HG03060 (cell line): Measurements from ENCODE around the gene SIRT6.
"Not testable (repeated sequence)": the region's sequence is repeated elsewhere in the genome, so short reads cannot be mapped to it uniquely, and the experiment has no call there.

Experiments used
- ATAC-seq: cut with Tn5 transposase; IDR thresholded peaks from one replicate; pipeline ENCODE4 v1.9.1; 2021; ENCODE audit warnings: low read depth, moderate number of reproducible peaks; ENCODE audit not compliant: unreplicated experiment

The SIRT6 gene

DNA sequence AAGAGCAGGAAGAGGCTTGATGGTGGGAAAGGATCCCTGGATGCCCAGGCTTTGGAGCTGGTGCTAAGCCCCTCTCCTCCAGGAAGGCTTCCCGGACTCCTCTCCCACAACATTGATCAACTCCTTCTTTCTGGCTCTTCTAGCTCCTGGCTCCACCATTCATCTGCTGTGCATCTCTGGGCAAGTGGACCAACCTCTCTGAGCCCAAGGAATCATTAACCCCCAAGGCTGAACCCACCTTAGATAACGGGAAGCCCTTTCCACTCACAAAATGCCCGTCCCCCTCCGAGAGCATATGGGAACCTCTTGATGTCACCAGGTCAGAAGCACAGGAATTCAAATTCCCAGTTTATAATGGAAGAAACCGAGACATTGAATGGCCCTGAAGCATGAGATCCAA is 5.2 kb downstream of the SIRT6 start:
- ATAC-seq: no peak

DNA sequence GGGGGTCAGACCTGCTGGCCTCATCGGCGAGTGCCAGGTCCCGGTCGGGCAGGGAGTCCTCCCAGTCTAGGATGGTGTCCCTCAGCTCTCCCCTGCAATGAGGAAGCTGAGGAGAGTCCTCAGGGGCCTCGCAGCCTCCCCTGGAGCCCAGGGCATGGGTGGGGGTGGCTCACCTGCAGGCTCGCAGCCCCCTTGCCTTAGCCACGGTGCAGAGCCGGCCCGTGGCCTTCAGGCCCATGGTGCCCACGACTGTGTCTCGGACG is 6.8 kb downstream of the SIRT6 start:
- ATAC-seq: no peak

DNA sequence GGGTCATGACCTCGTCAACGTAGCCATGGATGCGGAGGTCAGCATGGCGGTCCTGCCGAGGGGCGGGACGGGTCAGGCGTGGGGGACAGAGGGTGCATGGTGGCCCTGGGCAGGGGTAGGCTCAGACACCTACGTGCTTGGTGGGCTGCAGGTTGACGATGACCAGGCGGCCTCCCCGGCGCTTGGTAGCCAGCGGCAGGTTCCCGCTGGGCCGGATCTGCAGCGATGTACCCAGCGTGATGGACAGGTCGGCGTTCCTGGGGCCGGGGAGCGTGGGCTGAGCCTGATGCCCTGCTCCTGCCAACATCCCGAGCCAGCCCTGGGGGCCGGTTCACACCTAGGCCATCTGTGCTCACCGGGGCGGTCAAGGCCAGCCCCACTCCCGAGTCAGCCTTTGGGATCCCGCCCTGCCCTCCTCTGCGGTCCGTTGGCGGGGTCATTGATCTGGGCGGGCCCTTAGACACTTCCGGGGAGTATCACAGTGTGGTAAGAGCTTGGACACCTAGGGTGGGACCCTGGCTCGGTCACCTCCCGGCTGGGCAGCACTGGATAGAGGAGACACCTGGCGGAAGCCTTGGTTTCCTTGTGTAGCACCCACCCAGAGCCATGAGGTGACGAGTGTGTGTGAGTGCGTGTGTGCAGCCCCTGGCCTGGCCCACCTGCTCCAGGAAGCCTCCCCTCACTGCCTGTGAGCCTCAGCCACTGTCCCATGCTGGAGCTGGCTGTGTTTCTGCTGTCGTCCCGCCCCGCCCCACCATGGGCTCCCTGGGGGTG is 7.3 kb downstream of the SIRT6 start:
- ATAC-seq: no peak

DNA sequence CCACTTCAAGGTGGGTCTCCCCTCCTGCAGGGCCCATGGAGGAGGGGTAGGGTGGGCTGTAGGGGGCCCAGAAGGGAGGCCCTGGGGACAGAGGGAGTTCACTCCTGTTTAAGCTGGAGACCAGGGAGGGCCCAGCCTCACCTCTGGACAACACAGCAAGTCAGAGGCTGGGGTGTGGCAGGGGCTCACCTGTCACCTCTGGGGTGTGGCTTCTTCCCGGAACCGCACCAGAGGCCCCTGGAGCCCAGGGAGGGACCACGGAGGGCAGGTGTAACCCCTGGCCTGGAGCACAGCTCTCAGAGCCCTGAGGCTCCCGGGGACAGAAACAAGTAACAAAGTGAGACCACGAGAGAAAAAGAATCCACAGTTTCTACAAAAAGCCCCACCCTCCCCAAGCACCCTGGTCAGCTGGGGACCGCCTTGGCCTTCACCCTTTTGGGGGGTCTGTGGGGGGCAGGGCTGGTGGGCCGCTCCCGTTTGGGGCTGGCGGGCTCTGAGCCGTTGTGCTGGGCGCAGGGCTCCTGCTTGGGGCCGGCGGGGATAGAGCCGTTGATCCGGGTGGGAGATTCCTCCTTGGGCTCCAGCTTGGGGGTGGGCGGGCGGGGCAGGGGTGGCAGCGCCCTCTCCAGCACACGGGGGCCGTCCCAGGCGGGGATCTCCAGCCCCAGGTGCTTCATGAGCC is 8.0 kb downstream of the SIRT6 start:
- ATAC-seq: no peak

DNA sequence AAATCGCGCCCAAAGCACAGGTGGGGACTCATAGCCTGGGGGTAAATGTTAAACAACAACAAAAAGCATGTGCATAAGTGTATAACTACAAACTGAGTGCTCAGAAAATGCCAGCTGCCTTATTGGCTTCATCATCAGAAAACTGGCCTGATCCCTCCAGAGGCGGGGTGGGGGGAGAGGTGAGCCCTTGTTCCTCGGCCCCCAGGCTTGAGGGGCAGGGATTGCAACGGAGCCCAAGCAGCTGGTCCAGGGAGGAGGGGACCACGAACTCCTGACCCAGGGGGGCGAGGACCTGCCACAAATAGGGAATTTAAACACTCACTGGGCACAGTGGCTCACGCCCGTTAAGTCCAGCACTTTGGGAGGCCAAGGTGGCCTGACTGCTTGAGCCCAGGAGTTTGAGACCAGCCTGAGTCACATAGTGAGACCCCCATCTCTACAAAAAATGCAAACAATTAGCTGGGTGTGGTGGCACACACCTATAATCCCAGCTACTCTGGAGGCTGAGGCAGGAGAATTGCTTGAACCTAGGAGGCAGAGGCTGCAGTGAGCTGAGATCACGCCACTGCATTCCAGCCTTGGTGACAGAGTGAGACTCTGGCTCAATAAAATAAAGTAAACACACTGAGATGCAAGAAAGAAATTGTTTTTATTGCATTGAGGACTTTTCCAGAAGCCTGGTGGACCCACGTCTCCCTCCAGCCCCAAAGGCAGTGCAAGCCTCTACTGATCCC is 8.7 kb downstream of the SIRT6 start:
- ATAC-seq: no peak

DNA sequence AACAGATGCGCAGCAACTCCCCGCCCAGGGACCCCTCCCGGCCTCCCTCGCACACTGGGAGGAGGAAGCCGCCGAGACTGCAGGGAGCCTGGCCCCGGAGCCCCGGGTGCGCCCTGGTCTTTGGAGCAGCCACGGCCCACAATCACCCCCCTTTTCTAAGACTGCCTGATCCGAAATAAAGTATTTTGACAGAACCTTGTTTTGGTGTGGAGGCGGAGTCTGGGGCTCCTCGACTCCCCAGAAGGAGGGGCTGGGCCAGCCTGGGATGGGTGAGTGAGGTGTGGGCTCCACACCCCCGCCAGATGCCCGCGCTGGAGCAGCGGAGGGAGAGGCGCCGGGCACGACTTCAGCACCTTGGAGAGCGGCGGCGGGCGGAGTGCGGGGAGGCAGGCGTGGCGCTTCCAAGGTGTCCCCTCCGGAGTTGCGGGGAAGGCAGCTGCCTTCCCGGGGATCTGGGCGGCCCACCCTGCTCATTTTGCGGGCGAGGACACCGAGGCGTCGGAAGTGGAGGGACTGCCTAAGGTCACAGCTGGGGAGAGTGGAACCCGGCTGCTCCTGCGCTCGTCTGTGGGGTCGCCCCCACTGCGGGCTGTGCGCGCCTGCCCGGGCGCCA is 9.4 kb downstream of the SIRT6 start:
- ATAC-seq: no peak

DNA sequence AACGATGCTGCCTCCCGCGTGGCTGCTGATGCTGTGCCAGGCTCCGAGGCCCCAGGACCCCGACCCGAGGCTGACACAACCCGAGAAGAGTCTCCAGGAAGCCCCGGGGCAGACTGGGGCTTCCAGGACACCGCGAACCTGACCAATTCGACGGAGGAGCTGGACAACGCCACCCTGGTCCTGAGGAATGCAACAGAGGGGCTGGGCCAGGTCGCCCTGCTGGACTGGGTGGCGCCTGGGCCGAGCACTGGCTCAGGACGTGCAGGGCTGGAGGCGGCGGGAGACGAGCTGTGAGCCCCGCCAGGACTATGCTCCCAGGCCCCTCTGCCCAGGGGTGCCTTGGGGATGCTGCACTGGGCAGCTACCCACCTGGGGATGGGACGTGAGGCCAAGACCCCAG is 10.7 kb downstream of the SIRT6 start:
- no peak for ATAC-seq

DNA sequence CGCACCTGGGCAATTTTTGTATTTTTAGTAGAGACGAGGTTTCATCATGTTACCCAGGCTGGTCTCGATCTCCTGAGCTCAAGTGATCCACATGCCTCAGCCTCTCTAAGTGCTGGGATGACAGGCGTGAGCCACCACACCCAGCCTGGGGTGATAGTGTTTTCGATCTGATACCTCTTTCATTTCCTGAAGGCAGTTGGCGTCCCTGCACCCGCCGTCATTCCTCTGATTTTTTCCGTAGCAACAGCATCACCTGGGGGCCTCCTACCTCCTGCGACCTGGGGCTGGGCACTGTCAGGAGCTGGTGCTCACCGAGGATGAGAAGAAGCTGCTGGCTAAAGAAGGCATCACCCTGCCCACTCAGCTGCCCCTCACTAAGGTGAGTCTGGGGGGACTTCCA is 18.1 kb downstream of the SIRT6 start:
- ATAC-seq: no peak

DNA sequence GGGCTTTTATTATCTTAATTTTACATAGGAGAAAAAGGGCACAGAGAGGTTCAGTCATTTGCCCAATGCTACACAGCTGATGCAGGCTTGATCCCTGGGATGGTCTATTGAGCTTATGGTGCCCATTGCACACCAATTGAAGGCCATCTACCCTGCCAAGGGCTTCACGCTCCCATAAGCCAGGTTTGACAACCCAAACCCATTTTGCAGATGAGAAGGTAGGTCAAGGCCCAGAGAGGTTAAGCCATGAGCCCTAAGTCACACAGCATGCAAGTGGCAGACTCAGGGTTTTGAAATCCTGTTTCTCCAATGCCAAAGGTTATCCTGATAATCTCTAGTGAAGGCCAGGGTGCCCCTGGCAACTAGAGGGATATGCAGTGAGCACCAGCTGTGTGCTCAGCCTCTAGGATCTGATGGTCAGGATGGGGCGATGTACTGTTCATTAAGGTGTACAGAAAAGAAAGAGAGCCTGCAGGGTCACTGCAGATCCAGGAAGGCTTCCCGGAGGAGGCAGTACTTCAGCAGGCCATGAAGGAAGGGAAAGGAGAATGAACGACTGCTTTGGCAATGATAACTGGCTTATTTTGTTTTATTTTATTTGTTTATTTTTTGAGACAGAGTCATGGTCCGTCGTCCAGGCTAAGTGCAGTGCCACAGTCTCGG is 20.8 kb downstream of the SIRT6 start:
- no peak for ATAC-seq

DNA sequence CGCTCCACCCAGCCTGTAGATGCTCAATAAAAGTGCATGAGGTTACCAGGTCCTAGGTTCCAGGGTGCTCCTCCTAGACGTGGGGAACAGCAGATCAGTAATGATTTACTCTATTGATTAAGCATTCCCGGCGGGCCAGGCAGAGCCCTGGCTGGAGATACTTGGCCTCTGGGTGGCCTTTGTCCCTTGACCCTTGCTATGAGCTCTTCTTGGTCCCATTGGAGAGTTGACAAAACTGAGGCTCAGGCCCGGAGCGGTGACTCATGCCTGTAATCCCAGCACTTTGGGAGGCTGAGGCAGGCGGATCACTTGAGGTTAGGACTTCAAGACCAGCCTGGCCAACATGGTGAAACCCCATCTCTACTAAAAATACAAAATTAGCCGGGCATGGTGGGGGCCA is 24.4 kb downstream of the SIRT6 start:
- not testable (repeated sequence) for ATAC-seq

DNA sequence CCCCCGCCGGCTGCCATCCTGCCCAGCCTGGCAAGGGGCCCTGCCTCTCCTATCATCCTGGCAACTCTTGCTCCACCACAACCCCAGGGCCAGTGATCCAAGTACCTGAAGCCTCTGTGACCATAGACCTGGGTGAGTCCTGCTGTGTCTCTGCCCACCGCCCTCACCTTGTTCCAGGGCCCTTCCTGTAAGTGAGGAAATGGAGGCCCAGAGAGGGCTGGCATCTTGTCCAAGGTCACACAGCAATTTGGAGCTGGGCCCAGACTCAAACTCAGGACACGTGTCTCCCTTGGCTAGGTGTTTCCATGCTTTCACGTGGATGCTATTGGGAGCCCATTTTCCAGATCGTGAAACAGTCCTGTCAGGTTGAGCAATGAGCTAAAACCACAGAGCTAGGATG is 25.2 kb downstream of the SIRT6 start:
- ATAC-seq: no peak

DNA sequence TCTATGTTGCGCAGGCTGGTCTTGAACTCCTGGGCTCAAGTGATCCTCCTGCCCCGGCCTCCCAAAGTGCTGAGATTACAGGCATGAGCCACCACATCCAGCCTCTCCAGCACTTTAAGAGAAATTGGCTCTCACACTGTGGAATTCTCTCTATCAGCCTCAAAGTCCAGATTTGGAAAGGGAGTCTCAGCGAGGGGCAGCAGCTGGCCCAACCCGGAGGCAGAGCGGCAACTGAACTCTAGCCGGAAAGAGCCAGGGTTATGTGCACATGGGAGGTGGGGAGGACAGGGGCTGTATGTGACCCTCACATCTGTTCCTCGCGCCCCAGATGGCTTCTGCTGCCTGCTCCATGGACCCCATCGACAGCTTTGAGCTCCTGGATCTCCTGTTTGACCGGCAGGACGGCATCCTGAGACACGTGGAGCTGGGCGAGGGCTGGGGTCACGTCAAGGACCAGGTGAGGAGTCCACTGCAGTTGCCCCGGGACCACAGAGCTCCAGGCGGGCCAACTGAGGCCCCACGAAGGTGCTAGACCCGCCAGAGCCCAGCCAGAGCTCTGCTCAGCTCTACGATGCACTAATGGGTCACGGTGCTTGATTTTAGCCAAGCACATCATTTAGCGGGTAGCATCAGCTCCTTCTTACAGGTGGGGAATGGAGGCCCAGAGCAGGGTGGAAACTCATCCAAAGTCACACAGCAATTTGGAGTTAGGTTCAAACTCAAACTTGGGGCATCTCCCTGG is 27.6 kb downstream of the SIRT6 start:
- ATAC-seq: no peak

DNA sequence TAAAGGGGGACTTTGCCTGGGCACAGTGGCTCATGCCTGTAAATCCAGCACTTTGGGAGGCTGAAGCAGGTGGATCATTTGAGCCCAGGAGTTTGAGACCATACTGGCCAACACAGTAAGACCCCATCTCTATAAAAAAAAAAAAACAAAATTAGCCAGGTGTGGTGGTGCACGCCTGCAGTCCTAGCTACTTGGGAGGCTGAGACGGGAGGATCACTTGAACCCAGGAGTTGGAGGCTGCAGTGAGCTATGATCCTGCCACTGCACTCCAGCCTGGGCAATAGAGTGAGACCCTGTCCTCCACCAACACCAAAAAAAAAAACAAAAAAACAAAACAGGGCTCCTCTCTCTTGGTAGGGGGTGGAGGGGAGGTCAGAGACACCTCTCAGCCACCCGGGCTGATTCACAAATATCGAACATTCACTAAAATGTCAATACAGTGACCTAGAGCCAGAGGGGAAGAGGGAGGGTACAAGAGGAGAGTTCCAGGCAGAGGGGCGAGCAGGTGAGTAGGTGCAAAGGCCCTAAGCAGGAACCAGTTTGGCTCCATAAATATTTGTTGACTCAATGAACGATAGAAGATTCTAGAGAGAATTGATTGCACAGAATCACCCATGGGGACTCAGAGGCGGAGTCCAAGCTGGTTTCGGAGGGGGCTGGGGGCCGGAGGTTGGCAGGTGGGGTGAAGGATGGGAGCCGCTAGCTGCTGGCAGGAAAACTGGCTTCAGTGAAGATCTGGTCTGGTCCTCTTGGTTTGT is 29.9 kb downstream of the SIRT6 start:
- ATAC-seq: no peak

DNA sequence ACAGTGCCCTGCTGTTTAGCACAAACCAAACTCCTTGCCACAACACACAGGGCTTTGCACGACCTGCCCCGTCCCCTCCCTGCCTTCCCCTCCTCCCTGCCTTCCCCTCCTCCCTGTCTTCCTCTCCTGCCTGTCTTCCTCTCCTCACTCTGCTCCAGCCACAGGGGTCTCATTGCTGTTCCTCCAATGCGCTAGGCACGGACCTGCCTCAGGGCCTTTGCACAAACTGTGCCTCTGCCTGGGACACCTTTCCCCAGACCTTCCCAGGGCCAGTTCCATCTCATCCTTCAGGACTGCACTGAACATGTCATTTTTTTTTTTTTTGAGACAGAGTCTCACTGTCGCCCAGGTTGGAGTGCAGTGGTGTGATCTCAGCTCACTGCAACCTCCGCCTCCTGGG is 30.7 kb downstream of the SIRT6 start:
- no peak for ATAC-seq

DNA sequence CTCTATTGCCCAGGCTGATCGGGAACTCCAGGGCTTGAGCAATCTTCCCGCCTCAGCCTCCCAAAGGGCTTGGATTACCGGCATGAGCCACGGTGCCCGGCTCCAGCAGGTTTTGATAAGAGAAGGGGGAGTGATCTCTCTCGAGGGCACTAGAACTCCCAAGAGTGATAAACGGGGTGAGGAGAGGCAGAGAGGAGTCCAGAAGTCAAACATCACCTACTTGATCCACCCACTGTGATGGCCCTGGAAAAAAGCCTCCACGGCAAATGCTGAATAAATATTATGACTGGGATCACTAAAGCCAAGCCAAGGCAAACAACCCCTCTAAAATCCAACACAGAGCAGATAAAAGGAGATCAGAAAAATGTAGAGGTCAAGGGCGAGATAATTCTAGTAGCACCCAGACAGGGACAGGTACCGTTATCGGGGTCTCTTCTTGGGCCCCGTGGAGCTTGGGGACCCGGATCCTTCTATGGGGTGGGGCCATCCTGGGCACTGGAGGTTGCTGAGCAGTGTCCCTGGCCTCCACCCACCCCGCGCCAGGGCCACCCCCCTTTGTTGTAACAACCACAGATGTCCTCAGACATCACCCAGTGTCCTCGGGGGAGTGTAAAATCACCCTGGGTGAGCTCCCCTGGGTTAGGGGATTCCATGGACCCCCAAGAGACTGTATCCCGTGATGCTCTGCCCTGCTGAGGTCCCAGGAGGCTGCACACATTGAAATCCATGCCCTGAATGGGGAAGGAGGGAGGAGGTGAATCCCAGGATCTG is 32.7 kb downstream of the SIRT6 start:
- ATAC-seq: no peak

DNA sequence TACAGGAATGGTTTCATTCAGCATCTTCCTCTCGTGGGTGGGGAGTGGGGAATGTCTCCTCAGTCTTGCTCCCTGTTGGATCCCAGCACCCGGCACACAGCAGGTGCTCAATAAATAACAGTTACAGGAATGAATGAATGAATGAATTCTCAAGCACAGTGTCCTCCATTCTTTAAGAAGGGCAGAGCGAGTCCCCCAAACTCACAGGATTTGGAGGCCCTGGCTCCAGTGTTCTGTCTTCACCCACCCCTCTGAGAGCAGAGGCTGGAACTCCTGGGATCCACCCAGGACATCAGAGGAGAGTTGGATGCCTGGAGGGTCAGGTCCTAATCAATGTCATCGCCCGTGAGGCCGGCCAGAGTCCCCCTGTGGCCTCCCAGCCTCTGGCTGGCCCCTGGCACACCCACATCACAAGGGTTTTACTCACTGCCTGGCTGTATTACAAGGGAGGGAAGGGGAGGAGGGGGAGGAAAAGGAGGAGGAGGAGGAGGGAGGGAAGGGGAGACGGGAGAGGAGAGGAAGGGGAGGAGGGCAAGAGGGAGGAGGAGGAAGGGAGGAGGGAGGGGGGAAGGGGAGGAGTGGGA is 37.6 kb downstream of the SIRT6 start:
- no peak for ATAC-seq

DNA sequence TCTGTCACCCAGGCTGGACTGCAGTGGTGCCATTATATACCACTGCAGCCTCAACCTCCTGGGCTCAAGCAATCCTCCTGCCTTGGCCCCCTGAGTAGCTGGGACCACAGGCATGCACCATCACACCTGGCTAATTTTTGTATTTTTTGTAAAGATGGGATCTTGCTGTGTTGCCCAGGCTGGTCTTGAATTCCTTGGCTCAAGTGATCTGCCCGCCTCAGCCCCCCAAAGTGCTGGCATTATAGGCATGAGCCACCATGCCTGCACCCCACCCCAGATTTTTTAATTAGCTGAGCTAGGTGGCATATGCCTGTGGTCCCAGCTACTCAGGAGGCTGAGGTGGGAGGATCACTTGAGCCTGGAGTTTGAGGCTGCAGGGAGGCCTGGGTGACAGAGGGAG is 39.4 kb downstream of the SIRT6 start:
- ATAC-seq: not testable (repeated sequence)

DNA sequence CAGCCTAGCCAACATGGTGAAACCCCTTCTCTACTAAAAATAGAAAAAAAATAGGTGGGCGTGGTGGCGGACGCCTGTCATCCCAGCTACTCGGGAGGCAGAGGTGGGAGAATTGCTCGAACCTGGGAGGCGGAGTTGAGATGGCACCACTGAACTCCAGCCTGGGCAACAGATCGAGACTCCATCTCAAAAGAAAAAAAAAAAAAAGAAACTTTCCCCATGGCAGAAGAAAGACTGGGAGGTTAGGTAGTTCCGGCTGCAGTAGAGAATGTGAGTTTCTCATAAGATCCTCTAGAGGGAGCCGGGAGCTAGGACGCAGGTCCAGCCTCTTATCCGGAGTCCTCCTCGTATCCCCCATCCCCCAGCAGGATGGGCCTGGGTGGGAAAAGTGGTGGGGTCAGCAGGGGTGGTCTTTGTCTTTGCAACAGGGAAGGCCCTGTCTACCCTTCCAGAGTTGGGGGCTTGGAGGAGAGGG is 42.1 kb downstream of the SIRT6 start:
- no peak for ATAC-seq
